ENCODE results near the gene SLC6A3. TPM values are rescaled to one million over a fixed set of nuclear protein-coding genes. Genes with fewer than 3 reads are reported as not detected.
"Not testable (repeated sequence)": the region's sequence is repeated elsewhere in the genome, so short reads cannot be mapped to it uniquely, and the experiment has no call there.

The SLC6A3 gene
- total and polyA plus RNA-seq, 2 donors (not counting 1 experiment from before 2014, with no cell fraction given): 0.01 to 0.15 TPM

- peaks cover 0 to 7% (median 0%) of the 10 kb centered on the region in 3 donors for H3K9me3 ChIP-seq (ENCODE audit: control extremely low read depth in 1 of 3, control insufficient read depth in 2 of 3, insufficient read depth in 1 of 3, low read length in 2 of 3)
- ATAC-seq (ENCODE audit: low read depth) (no peak), DNase-seq (no peak)
- H4K20me1 ChIP-seq (ENCODE audit: control insufficient read depth, insufficient read depth, low read length, poor library complexity, severe bottlenecking): no peaks in the 10 kb centered on the region
- H3K27me3 Mint-ChIP-seq: peaks cover 14% of the 10 kb centered on the region
- no peak overlapping the region for H3K4me3 ChIP-seq (ENCODE audit: control extremely low read depth in 1 of 5, extremely low read depth in 1 of 5, insufficient read depth in 1 of 5, low read depth in 2 of 5, low read length in 4 of 5)
- H3K27ac Mint-ChIP-seq: no peak overlapping the region
- H3K4me2 ChIP-seq (replicated peaks; ENCODE audit: low read depth, low read length, poor library complexity, severe bottlenecking): no peak overlapping the region
- H3K27me3 ChIP-seq (replicated peaks in 1 of 4; ENCODE audit: control extremely low read depth in 1 of 4, control insufficient read depth in 3 of 4, insufficient read depth in 4 of 4, low read length in 3 of 4): peaks cover 0 to 27% (median 7%) of the 10 kb centered on the region in 4 experiments
- H2AFZ ChIP-seq (ENCODE audit: insufficient read depth, low read depth, low read length, poor library complexity, severe bottlenecking): no peak overlapping the region
- H3K4me1 Mint-ChIP-seq: peaks cover 20% of the 10 kb centered on the region
- TF ChIP-seq CTCF (IDR thresholded peaks at IDR 0.05) (no peak), EZH2 (IDR thresholded peaks at IDR 0.05; ENCODE audit: borderline replicate concordance, insufficient read depth, low read depth, low read length, poor library complexity, severe bottlenecking) (no peak)
- H3K36me3 ChIP-seq (replicated peaks in 1 of 2; ENCODE audit: control extremely low read depth in 1 of 2, control insufficient read depth in 1 of 2, extremely low read depth in 1 of 2, insufficient read depth in 2 of 2, low read length in 1 of 2): no peaks in the 10 kb centered on the region
- H3K9me3 Mint-ChIP-seq (ENCODE audit: insufficient read depth): no peaks in the 10 kb centered on the region
- POLR2A ChIA-PET: no interaction called here
- 85% methylated on average over 3 of the region's 4 CpGs for WGBS (ENCODE audit: insufficient coverage)
- peaks cover 14 to 27% of the 10 kb centered on the region in 2 donors for H3K4me1 ChIP-seq (ENCODE audit: control insufficient read depth in 2 of 2, insufficient read depth in 2 of 2, low read length in 2 of 2)
- CTCF ChIA-PET: interaction anchor here (1.0 to 2.2 kb wide), 2 partner anchors 19 to 24 kb away, joined by 3 to 7 read pairs; no protein-coding TSS in a partner anchor
- no peak overlapping the region for H3K9ac ChIP-seq (ENCODE audit: low read length)
- H3K27ac ChIP-seq (ENCODE audit: low read length in 2 of 2): no peak overlapping the region
- no peak overlapping the region for H3K4me3 Mint-ChIP-seq
- intact Hi-C loops (cut with micrococcal nuclease): no loop called here
- H3K79me2 ChIP-seq (ENCODE audit: control insufficient read depth, insufficient read depth, low read length): no peaks in the 10 kb centered on the region
Measured at GRCh38 chr5:1360861-1361260, 84.4 kb downstream of the SLC6A3 start.

- Mint-ChIP-seq H3K27me3 (peaks cover 14% of the 10 kb centered on the region), H3K4me1 (peaks cover 16% of the 10 kb centered on the region)
- H3K4me3 Mint-ChIP-seq; ATAC-seq (ENCODE audit: low read depth); H3K9me3 Mint-ChIP-seq (ENCODE audit: insufficient read depth); H2AFZ ChIP-seq (ENCODE audit: insufficient read depth, low read depth, low read length, poor library complexity, severe bottlenecking); H3K4me2 ChIP-seq (replicated peaks; ENCODE audit: low read depth, low read length, poor library complexity, severe bottlenecking); H3K27ac Mint-ChIP-seq; H3K36me3 ChIP-seq (replicated peaks in 1 of 2; ENCODE audit: control extremely low read depth in 1 of 2, control insufficient read depth in 1 of 2, extremely low read depth in 1 of 2, insufficient read depth in 2 of 2, low read length in 1 of 2); H3K9me3 ChIP-seq (ENCODE audit: control extremely low read depth in 1 of 3, control insufficient read depth in 2 of 3, insufficient read depth in 1 of 3, low read length in 2 of 3); H3K27ac ChIP-seq (ENCODE audit: low read length in 2 of 2); H3K9ac ChIP-seq (ENCODE audit: low read length); intact Hi-C loops (cut with micrococcal nuclease); DNase-seq; POLR2A ChIA-PET; H4K20me1 ChIP-seq (ENCODE audit: control insufficient read depth, insufficient read depth, low read length, poor library complexity, severe bottlenecking); H3K4me3 ChIP-seq (ENCODE audit: control extremely low read depth in 1 of 5, extremely low read depth in 1 of 5, insufficient read depth in 1 of 5, low read depth in 2 of 5, low read length in 4 of 5); H3K79me2 ChIP-seq (ENCODE audit: control insufficient read depth, insufficient read depth, low read length): not testable (repeated sequence)
- 50% methylated on average over 4 of the region's 7 CpGs for WGBS (ENCODE audit: insufficient coverage)
- CTCF ChIA-PET: interaction anchor here (2.2 kb wide), 1 partner anchor 20 kb away, joined by 7 read pairs; no protein-coding TSS in a partner anchor
- peaks cover 0 to 25% (median 7%) of the 10 kb centered on the region in 4 experiments for H3K27me3 ChIP-seq (replicated peaks in 1 of 4; ENCODE audit: control extremely low read depth in 1 of 4, control insufficient read depth in 3 of 4, insufficient read depth in 4 of 4, low read length in 3 of 4)
- H3K4me1 ChIP-seq (ENCODE audit: control insufficient read depth in 2 of 2, insufficient read depth in 2 of 2, low read length in 2 of 2): peaks cover 12 to 22% of the 10 kb centered on the region in 2 donors
Measured at GRCh38 chr5:1360367-1360766, 84.9 kb downstream of the SLC6A3 start.

Measured in B cell (primary cell).